ENCODE measurements around the gene DES.

- TF ChIP-seq GATA2 (IDR thresholded peaks at IDR 0.05; ENCODE audit: low read depth, low read length), result no peak
- TF ChIP-seq GATA3 (IDR thresholded peaks at IDR 0.05; ENCODE audit: low read depth, low read length), result no peak
These were observed 48.7 kb upstream of the DES start for GRCh38 chr2:219369447-219369861.

All from SH-SY5Y (cell line).